WERI-Rb-1 (cell line): Measurements from ENCODE around the gene WDR89.
"Not testable (repeated sequence)": the region's sequence is repeated elsewhere in the genome, so short reads cannot be mapped to it uniquely, and the experiment has no call there.

Experiments
- DNase-seq: peaks from one replicate; pipeline ENCODE4 v3.0.0-alpha.2; 2020
- H3K27ac ChIP-seq: fragments of 250-450 bp; sonication (Bioruptor Pico); 2 replicates; pipeline ENCODE4 v1.5.1; 2020; ENCODE audit warnings: mild to moderate bottlenecking, moderate library complexity
- H3K27me3 ChIP-seq: fragments of 250-450 bp; sonication (Bioruptor Pico); 2 replicates; pipeline ENCODE4 v1.5.1; 2021; ENCODE audit warnings: mild to moderate bottlenecking, low read depth, moderate library complexity; ENCODE audit not compliant: insufficient read depth, severe bottlenecking
- H3K36me3 ChIP-seq: fragments of 250-450 bp; sonication (Bioruptor Pico); 2 replicates; pipeline ENCODE4 v1.5.1; 2020; ENCODE audit warnings: mild to moderate bottlenecking, moderate library complexity
- H3K4me3 ChIP-seq: 2 replicates; pipeline ENCODE4 v1.5.1; 2011; ENCODE audit warnings: low read depth, mild to moderate bottlenecking, control low read depth, low read length
- H3K9me3 ChIP-seq: fragments of 250-450 bp; sonication (Bioruptor Pico); 2 replicates; pipeline ENCODE4 v1.5.1; 2021; ENCODE audit warnings: mild to moderate bottlenecking, moderate library complexity; ENCODE audit not compliant: severe bottlenecking
- CTCF ChIP-seq: IDR thresholded peaks from 2 replicates; pipeline ENCODE4 v1.5.1; 2011; ENCODE audit warnings: low read depth, mild to moderate bottlenecking, control low read depth, inconsistent platforms, low read length

WDR89 gene

GRCh38 chr14:63662776-63663175 is 21.1 kb upstream of the WDR89 start:
- Histone ChIP-seq H3K27ac (no peak overlapping the region), H3K27me3 (no peaks in the 10 kb centered on the region), H3K9me3 (no peaks in the 10 kb centered on the region), H3K36me3 (no peaks in the 10 kb centered on the region), H3K4me3 (no peak overlapping the region)
- TF ChIP-seq CTCF: no peak
- DNase-seq: no peak

GRCh38 chr14:63661881-63662280 is 20.2 kb upstream of the WDR89 start:
- H3K4me3 ChIP-seq, H3K9me3 ChIP-seq, H3K27me3 ChIP-seq, H3K27ac ChIP-seq, H3K36me3 ChIP-seq, DNase-seq: not testable (repeated sequence)

GRCh38 chr14:63659726-63660125 is 18.1 kb upstream of the WDR89 start:
- H3K27ac ChIP-seq: no peak overlapping the region
- H3K4me3 ChIP-seq: no peak overlapping the region
- DNase-seq: peak; percentile 16
- no peak for TF ChIP-seq CTCF
- no peaks in the 10 kb centered on the region for H3K9me3 ChIP-seq
- H3K27me3 ChIP-seq: no peaks in the 10 kb centered on the region
- no peaks in the 10 kb centered on the region for H3K36me3 ChIP-seq

GRCh38 chr14:63656194-63656593 is 14.5 kb upstream of the WDR89 start:
- Histone ChIP-seq H3K9me3 (no peaks in the 10 kb centered on the region), H3K27me3 (no peaks in the 10 kb centered on the region), H3K4me3 (no peak overlapping the region), H3K36me3 (no peaks in the 10 kb centered on the region), H3K27ac (no peak overlapping the region)
- TF ChIP-seq CTCF: no peak
- DNase-seq: no peak

GRCh38 chr14:63654936-63655335 is 13.3 kb upstream of the WDR89 start:
- Histone ChIP-seq H3K36me3 (no peaks in the 10 kb centered on the region), H3K9me3 (no peaks in the 10 kb centered on the region), H3K4me3 (no peak overlapping the region), H3K27ac (no peak overlapping the region), H3K27me3 (no peaks in the 10 kb centered on the region)
- no peak for TF ChIP-seq CTCF
- DNase-seq: no peak

GRCh38 chr14:63654346-63654745 is 12.7 kb upstream of the WDR89 start:
- no peak overlapping the region for H3K4me3 ChIP-seq
- H3K9me3 ChIP-seq: no peaks in the 10 kb centered on the region
- no peaks in the 10 kb centered on the region for H3K36me3 ChIP-seq
- TF ChIP-seq CTCF: no peak
- DNase-seq: no peak
- no peak overlapping the region for H3K27ac ChIP-seq
- no peaks in the 10 kb centered on the region for H3K27me3 ChIP-seq
